Measurements from ENCODE around the gene NMB. TPM values are rescaled to one million over a fixed set of nuclear protein-coding genes. Genes with fewer than 3 reads are reported as not detected.

NMB gene
- total and polyA plus RNA-seq, 2 experiments from 2014 or later = 7.7 to 8.2 TPM

DNA sequence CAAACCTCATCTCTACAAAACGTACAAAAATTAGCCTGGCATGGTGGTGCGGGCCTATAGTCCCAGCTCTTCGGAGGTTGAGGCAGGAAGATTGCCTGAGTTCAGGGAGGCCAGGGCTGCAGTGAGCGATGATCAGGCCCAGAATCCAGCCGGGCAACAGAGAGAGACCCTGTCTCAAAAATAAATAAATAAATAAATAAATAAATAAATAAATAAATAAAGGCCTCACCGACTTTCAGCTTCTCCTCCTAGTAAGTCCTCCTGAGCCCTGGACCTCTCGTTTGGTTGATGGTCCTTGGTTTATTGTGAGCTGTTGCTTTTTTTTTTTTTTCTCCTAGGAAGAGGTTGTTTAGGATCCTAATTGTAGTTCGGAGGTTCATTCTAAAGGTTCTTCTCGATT is 29.0 kb downstream of the NMB start:
- no peaks in the 10 kb centered on the region for H4K20me1 ChIP-seq (ENCODE audit: insufficient read depth)
- H3K9me3 ChIP-seq (ENCODE audit: low read depth) = no peaks in the 10 kb centered on the region
- no peaks in the 10 kb centered on the region for H3K36me3 ChIP-seq (ENCODE audit: low read depth)
- WGBS, 2 experiments (ENCODE audit: low coverage in 1 of 2, low lambda C conversion rate in 2 of 2, missing lambda C conversion rate in 2 of 2) = 90 to 93% methylated on average over 9 of the region's 9 CpGs
- in situ Hi-C loops (cut with MboI) = no loop called here
- TF ChIP-seq EZH2phosphoT487 (IDR thresholded peaks at IDR 0.05; ENCODE audit: insufficient read depth, low read depth) = no peak
- TF ChIP-seq EZH2 (IDR thresholded peaks at IDR 0.05; ENCODE audit: insufficient read depth, poor library complexity, severe bottlenecking) = no peak
- no peak overlapping the region for H3K4me3 ChIP-seq
- peaks cover 18% of the 10 kb centered on the region for H3K79me2 ChIP-seq (ENCODE audit: insufficient read depth)
- H3K9ac ChIP-seq = no peak overlapping the region
- no peak overlapping the region for H3K4me2 ChIP-seq (ENCODE audit: unreplicated experiment)
- no peaks in the 10 kb centered on the region for H3K9me2 ChIP-seq (ENCODE audit: insufficient read depth)
- H3K27ac ChIP-seq = no peak overlapping the region
- peaks cover 17% of the 10 kb centered on the region for H3F3A ChIP-seq (ENCODE audit: insufficient read depth)
- H3K4me1 ChIP-seq (ENCODE audit: insufficient read depth) = peaks cover 4% of the 10 kb centered on the region; the same call in 1 of the 2 replicates
- H2AFZ ChIP-seq = no peak overlapping the region
- no peak for DNase-seq
- H3K27me3 ChIP-seq (replicated peaks; ENCODE audit: insufficient read depth) = no peaks in the 10 kb centered on the region

GRCh38 chr15:84625123-84625522 is 32.9 kb downstream of the NMB start:
- Histone ChIP-seq H3K79me2 (ENCODE audit: insufficient read depth) (no peaks in the 10 kb centered on the region), H3K4me1 (ENCODE audit: insufficient read depth) (no peaks in the 10 kb centered on the region), H3K9me3 (ENCODE audit: low read depth) (no peaks in the 10 kb centered on the region), H3K9me2 (ENCODE audit: insufficient read depth) (no peaks in the 10 kb centered on the region), H3K9ac (no peak overlapping the region), H3F3A (ENCODE audit: insufficient read depth) (no peaks in the 10 kb centered on the region), H3K36me3 (ENCODE audit: low read depth) (peaks cover 5% of the 10 kb centered on the region; the same call in 1 of the 2 replicates), H3K27me3 (replicated peaks; ENCODE audit: insufficient read depth) (no peaks in the 10 kb centered on the region), H2AFZ (no peak overlapping the region), H3K27ac (no peak overlapping the region), H3K4me3 (no peak overlapping the region), H4K20me1 (ENCODE audit: insufficient read depth) (no peaks in the 10 kb centered on the region), H3K4me2 (ENCODE audit: unreplicated experiment) (no peak overlapping the region)
- no peak for DNase-seq
- TF ChIP-seq EZH2phosphoT487 (IDR thresholded peaks at IDR 0.05; ENCODE audit: insufficient read depth, low read depth) = no peak
- WGBS, 2 experiments (ENCODE audit: low coverage in 1 of 2, low lambda C conversion rate in 2 of 2, missing lambda C conversion rate in 2 of 2) = 97 to 100% methylated on average over 2 of the region's 2 CpGs
- in situ Hi-C loops (cut with MboI) = no loop called here

- in situ Hi-C loops (cut with MboI) = no loop called here
- no peak for TF ChIP-seq EZH2phosphoT487 (IDR thresholded peaks at IDR 0.05; ENCODE audit: insufficient read depth, low read depth)
- TF ChIP-seq EZH2 (IDR thresholded peaks at IDR 0.05; ENCODE audit: insufficient read depth, poor library complexity, severe bottlenecking) = no peak
- no peak overlapping the region for H3K4me3 ChIP-seq
- H3K9me2 ChIP-seq (ENCODE audit: insufficient read depth) = no peaks in the 10 kb centered on the region
- H3K4me2 ChIP-seq (ENCODE audit: unreplicated experiment) = no peak overlapping the region
- H3K27me3 ChIP-seq (replicated peaks; ENCODE audit: insufficient read depth) = no peaks in the 10 kb centered on the region
- H2AFZ ChIP-seq = no peak overlapping the region
- no peaks in the 10 kb centered on the region for H4K20me1 ChIP-seq (ENCODE audit: insufficient read depth)
- H3K79me2 ChIP-seq (ENCODE audit: insufficient read depth) = no peaks in the 10 kb centered on the region
- no peaks in the 10 kb centered on the region for H3F3A ChIP-seq (ENCODE audit: insufficient read depth)
- H3K4me1 ChIP-seq (ENCODE audit: insufficient read depth) = no peaks in the 10 kb centered on the region
- H3K9ac ChIP-seq = no peak overlapping the region
- 94 to 95% methylated on average over 6 of the region's 7 CpGs for WGBS, 2 experiments (ENCODE audit: low coverage in 1 of 2, low lambda C conversion rate in 2 of 2, missing lambda C conversion rate in 2 of 2)
- H3K36me3 ChIP-seq (ENCODE audit: low read depth) = peaks cover 5% of the 10 kb centered on the region; the same call in 1 of the 2 replicates
- no peak overlapping the region for H3K27ac ChIP-seq
- H3K9me3 ChIP-seq (ENCODE audit: low read depth) = no peaks in the 10 kb centered on the region
- no peak for DNase-seq
Observed at GRCh38 chr15:84624359-84624758, 33.6 kb downstream of the NMB start.

DNA sequence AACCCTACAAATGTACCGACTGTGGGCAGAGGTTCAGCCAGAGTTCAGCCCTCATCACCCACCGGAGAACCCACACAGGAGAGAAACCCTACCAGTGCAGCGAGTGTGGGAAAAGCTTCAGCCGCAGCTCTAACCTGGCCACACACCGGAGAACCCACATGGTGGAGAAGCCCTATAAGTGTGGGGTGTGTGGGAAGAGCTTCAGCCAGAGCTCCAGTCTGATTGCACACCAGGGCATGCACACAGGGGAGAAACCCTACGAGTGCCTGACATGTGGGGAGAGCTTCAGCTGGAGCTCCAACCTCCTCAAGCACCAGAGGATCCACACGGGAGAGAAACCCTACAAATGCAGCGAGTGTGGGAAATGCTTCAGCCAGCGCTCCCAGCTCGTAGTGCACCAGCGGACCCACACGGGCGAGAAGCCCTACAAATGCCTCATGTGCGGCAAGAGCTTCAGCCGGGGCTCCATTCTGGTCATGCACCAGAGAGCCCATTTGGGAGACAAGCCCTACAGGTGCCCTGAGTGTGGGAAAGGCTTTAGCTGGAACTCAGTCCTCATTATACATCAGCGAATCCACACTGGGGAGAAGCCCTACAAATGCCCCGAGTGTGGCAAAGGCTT is 36.5 kb downstream of the NMB start:
- Histone ChIP-seq H3K9ac (no peak overlapping the region), H3K9me2 (ENCODE audit: insufficient read depth) (no peaks in the 10 kb centered on the region), H3K27ac (no peak overlapping the region), H3K4me1 (ENCODE audit: insufficient read depth) (no peaks in the 10 kb centered on the region), H3K4me2 (ENCODE audit: unreplicated experiment) (no peak overlapping the region), H3K4me3 (no peak overlapping the region), H3K9me3 (ENCODE audit: low read depth) (no peaks in the 10 kb centered on the region), H3K79me2 (ENCODE audit: insufficient read depth) (no peaks in the 10 kb centered on the region), H3K27me3 (replicated peaks; ENCODE audit: insufficient read depth) (no peaks in the 10 kb centered on the region), H4K20me1 (ENCODE audit: insufficient read depth) (no peaks in the 10 kb centered on the region), H2AFZ (no peak overlapping the region), H3K36me3 (ENCODE audit: low read depth) (peaks cover 5% of the 10 kb centered on the region; the same call in 1 of the 2 replicates), H3F3A (ENCODE audit: insufficient read depth) (no peaks in the 10 kb centered on the region)
- no peak for DNase-seq
- in situ Hi-C loops (cut with MboI) = no loop called here
- TF ChIP-seq EZH2 (IDR thresholded peaks at IDR 0.05; ENCODE audit: insufficient read depth, poor library complexity, severe bottlenecking) (no peak), EZH2phosphoT487 (IDR thresholded peaks at IDR 0.05; ENCODE audit: insufficient read depth, low read depth) (no peak)
- WGBS, 2 experiments (ENCODE audit: low coverage in 1 of 2, low lambda C conversion rate in 2 of 2, missing lambda C conversion rate in 2 of 2) = 96% methylated on average over 17 of the region's 17 CpGs

Measured in GM23248 (cell line).